GM18519 (cell line): Measurements from ENCODE around the gene RPS21.
A peak's percentile ranks its signal among the peaks of the same experiment; 100 is the strongest.

Experiments
- ATAC-seq: cut with Tn5 transposase; IDR thresholded peaks from one replicate; pipeline ENCODE4 v1.9.1; 2021; ENCODE audit warnings: mild to moderate bottlenecking, moderate library complexity; ENCODE audit not compliant: unreplicated experiment, low FRiP score

Gene RPS21

DNA sequence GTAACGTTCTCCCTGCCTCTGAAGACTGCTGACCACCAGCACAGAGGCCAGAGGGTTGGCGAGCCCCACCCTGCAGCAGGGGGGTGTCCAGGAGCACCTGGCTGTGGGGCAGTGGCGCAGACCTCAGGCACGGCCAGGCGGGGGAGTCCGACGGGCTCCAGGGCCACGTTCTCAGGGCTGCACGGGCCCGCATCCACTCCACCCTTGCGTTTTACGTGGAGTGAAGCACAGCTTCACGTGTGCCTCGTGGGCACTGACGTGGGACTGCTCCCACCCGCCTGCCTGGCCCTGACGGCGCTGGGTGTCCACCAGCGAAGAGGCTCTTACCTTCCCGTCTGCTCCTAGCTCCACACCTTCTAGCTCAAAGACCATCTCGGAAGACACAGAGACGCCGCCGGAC lies 6.9 kb downstream of the RPS21 start:
- ATAC-seq: no peak

- no peak for ATAC-seq
Observed at GRCh38 chr20:62394248-62395245, 7.6 kb downstream of the RPS21 start.

GRCh38 chr20:62395311-62396242 lies 8.7 kb downstream of the RPS21 start:
- no peak for ATAC-seq

GRCh38 chr20:62396367-62397239 lies 9.7 kb downstream of the RPS21 start:
- ATAC-seq: no peak

DNA sequence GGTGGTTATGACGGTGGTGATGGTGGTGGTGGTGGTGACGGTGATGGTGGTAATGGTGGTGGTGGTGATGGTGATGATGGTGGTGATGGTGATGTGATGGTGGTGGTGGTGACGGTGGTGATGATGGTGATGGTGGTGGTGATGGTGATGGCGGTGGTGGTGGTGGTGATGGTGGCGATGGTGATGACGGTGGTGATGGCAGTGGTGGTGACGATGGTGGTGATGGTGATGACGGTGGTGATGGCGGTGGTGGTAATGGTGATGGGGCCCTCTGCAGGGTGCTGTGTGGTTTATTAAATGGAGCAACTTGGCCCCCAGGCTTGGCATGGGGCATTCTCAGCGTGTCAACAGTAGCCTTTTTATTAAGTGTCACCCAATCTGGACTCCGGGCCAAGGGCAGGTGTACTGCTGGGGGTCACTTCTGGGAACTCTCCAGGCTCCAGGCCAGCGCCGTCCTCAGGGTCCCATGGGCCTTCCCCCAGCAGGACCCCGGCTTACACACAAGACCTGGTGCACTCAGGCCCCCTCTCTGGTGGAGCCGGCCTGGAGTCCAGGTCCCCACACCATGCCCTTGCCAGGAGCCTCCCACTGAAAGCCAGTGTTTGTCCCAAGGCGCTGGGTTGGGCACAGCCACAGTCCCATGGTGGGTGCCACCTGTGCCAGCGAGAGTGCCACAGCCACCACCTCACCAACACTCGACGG lies 11.4 kb downstream of the RPS21 start:
- ATAC-seq: no peak

DNA sequence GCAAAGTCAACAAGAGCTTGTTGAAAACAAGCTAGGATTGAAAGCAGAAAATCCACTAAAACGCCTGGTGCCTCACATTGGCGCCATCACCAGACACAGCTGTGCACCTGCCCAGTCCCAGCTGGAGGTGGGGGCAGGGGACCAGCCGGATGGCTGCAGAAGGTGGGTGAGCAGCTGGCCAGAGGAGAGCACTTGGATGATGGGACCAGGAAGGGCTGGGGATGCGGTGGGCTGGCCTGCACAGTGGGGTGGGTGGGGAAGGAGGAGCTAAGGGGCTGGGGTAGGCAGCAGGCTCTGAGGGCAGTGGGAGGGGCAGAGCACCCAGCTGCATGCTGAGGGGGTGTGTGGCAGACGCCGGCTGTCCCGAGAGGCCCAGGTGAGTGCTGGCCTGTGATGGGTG lies 13.1 kb downstream of the RPS21 start:
- ATAC-seq: no peak

DNA sequence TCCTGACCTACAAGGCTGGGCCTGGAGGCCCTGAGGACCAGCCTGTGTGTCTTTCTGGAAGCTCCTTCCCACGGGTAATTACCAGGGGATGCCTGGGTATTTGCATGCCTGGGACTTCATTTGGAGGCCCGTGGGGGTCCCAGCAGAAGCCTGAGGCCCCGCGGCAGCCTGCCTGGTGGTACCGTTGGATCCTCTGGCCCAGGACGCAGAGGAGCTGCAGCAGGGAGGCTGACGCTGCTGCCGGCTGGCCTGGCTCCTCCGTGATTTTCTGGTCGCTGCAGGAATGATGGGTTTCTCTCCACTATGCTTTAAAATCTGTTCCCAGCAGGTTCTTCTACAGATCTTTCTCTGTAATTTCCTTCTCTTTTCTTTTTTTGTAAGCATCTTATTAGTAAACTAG lies 13.6 kb downstream of the RPS21 start:
- no peak for ATAC-seq

GRCh38 chr20:62401331-62401779 lies 14.5 kb downstream of the RPS21 start:
- no peak for ATAC-seq

- no peak for ATAC-seq
Observed at GRCh38 chr20:62402456-62403150, 15.7 kb downstream of the RPS21 start.

- no peak for ATAC-seq
Observed at GRCh38 chr20:62403331-62403730, 16.4 kb downstream of the RPS21 start.

GRCh38 chr20:62404112-62404665 lies 17.3 kb downstream of the RPS21 start:
- no peak for ATAC-seq

DNA sequence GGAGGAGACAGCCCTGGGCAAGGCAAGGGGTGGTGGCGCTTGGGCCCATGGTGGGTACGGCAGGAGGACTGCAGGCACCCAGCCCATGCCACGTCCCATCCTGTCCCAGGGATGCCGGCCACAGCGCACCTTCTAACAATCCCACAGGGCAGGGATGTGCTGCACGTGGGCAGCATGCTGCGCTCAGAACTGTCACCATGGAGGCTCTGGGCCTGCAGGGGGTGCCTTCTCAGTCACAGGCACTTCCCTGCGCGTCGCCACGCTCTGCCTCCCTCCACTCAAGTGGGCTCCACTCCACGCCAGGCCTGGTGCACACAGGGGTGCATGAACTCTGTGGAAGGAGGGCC lies 17.8 kb downstream of the RPS21 start:
- no peak for ATAC-seq

GRCh38 chr20:62405108-62405980 lies 18.4 kb downstream of the RPS21 start:
- no peak for ATAC-seq

- ATAC-seq: no peak
Observed at GRCh38 chr20:62405981-62406513, 19.1 kb downstream of the RPS21 start.

- ATAC-seq: no peak
Observed at GRCh38 chr20:62406635-62407176, 19.8 kb downstream of the RPS21 start.

GRCh38 chr20:62407221-62407992 lies 20.5 kb downstream of the RPS21 start, which contains the start of gene CABLES2:
Gene CABLES2 (minus strand): TSS chr20:62407285. CDS start chr20:62407276, 9 bp downstream.
- peak; percentile 76 for ATAC-seq
